GM21825 (cell line): ENCODE results near the gene MFSD12.

Experiments
- ATAC-seq: cut with Tn5 transposase; IDR thresholded peaks from one replicate; pipeline ENCODE4 v1.9.1; 2021; ENCODE audit warnings: mild to moderate bottlenecking, moderate library complexity; ENCODE audit not compliant: unreplicated experiment

Gene MFSD12

DNA sequence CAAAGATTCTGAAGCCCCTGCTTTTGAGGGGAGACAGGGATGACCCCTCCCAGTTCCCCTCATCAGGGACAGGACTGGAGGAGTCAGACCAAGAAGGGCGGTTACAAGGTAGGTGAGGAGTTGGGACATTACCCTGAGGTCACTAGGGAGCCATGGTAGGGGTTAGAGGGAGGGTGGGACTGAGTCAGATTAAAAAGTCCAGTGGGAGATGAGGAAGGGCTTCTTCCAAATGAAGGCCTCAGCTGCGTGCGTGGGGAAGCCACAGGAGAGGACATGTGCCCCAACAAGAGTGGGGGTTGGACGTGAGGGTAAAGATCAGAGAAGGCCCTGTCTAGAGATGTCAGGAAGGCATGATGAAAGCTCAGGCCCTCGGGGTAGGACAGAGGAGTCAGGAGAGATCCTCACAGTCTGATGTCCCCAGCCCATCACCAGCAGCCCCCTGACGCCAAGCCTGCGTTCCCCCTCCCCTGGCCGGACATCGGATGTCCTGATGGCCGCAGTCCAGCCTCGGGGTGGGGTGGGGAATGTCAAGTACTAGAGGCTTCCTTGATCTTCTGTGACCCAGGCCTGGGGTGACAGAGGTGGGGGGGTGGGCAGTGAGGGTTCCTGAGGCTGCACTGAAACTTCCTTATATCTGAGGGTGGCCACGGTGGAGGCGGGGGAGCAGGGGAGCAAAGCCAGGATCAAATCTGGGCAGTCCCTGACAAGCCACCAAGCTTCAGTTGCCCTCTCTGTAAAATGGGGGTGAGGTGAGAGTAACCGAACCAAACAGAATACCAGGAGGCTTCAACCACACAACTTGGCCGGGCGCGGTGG is 6.5 kb upstream of the MFSD12 start:
- no peak for ATAC-seq

DNA sequence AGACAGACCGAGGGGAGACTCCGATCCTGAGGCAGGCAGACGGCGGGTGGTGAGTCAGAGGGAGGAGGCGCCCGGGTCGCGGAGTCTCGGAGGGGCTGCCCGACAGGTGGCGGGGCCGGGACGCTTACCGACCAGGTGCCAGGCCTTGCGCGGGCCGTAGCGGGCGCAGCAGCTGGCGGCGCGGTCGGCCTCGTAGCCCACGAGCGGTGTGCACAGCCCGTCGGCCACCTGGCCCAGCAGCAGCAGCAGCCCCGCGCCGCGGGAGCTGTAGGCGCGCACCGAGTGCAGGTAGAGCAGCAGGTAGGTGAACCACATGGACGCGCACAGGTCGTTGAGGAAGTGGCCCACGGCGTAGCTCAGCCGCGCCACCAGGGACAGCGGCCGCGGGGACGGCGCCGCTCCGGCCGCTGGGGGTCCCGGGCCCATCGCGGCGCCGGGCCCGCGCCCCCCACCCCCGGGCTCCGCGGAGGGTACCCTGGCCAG is 367 bp downstream of the MFSD12 start:
- ATAC-seq = peak; percentile 21

DNA sequence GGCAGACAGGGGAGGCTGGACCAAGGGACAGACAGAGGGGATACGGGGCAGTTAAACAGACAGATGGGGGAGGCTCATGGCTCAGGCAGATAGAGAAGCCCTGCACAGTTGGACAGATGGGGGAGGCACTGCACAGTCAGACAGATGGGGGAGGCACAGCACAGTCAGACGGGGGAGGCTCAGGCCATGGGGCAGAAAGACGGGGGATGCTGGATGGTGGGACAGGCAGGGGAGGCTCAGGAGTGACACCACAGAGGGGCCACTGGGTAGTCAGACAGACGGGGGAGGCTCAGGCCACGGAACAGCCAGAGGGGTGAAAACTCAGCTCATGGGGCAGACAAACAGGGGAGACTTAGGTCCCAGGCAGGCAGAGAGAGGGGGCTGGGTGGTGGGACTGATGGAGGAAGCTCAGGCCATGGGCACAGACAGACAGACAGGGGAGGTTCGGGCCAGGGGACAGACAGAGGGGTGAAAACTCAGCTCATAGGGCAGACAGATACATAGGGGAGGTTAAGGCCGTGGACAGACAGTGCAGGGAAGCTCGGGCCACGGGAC is 886 bp downstream of the MFSD12 start:
- no peak for ATAC-seq

DNA sequence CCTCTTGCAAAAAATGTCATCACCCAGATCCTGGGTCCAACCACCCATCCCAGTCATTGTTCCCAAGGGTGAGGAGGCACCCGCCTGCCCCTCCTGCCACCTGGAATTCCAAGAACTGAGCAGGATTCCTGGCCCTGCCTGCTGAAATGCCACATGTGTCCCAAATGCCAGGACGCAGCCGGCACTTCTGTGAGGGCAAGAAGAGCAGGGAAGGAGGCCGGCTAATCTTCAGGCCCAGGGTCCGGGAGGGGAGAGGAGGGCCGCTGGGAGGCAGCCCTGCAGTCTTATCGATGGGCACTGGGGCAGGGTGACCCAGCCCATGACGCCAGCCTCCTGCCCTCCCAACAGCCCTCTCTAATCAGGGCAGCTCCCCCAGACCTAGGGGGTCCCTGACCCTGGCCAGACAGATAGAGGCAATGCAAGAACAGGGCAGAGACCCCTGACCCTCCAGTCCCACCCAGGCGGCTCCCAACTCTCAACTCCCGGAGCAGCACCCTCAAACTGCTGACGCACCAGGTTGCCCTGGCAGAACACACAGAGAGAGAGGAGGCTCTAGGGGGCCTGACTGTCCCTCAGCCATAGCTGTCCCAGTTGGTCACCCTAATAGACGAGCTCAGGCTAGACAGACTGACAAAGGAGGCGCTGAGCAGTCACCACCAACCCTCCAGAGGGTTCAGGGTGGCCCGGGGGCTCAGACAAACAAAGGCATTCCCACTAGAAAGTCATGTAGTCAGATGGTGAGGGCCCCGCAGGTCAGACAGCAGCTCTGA is 1.5 kb downstream of the MFSD12 start:
- no peak for ATAC-seq

DNA sequence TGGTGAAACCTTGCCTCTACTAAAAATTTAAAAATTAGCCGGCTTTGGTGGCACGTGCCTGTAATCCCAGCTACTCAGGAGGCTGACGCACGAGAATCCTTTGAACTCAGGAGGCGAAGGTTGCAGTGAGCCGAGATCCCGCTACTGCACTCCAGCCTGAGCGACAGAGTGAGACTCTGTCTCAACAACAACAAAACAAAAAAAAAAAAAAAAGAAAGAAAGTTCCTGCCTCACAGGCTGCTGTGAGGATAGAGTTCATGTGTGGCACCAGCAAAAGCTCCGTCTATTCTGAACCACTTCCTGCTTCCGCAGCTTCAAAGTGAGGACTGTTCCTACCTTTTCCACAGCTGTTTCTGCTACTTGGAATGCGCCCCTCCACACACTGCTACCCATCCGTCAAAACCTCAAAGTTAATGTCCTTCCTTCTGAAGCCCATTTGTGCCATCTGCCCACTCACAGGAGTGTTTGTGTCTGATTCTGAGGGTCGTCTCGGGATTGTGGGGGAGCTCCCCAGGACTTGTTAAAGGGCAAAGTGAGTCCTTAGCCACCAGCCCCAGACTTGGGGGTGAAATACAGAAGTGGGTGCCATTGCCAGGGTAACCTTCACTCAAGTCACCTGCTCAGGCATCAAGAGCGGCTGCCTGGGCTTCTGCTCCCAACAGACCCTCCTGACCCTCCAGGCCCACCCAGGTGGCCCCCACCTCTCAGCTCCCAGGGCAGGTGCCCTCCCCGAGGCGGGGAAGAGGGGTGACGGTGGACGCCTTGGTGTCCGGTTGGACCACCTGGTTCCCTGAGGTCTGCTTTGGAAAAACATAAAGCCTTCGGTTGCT is 2.9 kb downstream of the MFSD12 start:
- ATAC-seq = no peak

DNA sequence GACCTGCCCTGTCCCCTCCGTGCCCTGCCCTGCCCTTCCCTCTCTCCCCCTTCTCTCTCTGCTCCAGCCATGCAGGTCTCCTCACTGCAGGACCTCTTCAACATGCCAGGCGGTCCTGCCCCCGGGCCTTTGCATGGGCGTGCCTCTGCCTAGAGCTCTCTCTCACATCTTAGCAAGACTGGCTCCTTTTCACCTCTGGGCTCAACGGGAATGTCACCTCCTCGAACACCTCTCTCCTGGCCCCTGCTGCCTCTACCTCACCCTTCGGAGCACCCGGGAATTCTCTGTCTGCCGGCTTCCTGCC is 5.6 kb downstream of the MFSD12 start:
- no peak for ATAC-seq

DNA sequence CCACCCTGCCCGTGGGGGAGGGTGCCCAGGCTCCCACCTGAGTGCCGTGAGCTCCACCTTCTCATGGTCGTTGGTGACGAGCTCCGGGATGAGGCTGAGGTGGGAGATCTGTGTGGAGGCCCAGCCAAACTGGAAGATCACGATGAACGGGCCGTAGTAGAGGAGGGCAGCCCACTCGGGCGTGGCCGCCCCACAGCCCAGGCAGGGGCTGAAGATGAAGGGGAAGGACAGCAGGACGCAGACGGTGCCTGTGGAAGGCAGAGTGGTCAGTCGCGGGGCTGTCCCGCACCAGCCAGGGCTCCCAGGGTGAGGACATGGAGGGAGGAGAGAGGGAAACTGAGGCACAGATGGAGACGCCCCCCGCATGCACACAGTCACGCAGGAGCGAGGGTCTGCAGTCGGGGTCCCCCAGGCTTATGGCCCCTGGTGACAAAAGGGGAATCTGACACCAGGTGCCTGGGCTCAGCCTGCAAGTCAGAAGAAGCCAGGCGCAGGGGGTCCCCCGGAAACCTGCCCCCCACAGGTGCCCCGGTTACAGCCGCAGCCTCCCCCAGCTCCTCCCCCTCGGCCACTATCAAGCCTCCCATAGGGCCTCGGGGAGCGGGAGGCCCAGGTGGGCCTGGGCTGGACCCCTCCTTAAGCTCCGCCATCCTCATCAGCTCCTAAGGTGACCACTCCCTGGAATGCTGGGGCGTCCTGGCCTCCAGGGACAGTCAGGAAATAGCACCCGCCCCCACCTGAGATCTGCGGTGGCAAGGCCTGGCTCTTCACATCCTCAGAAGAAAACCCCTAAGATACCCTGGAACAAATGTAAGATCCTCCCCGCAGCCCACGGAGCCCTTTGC is 6.2 kb downstream of the MFSD12 start:
- no peak for ATAC-seq

DNA sequence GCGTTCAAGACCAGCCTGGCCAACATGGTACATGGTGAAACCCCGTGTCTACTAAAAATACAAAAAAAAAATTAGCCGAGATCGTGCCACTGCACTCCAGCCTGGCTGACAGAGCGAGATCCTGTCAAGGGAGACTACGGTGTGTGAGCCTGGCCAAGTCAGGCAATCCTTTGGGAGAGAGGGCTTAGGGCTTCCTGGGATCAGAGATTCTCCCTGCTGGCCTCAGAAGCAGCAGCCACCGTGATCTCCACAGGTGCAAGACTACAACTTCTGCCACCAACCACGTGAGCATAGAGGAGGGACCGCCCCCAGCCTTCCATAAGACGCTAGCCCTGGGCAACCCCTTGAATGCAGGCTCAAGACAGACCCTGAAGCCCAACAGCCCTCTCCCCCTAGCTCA is 7.6 kb downstream of the MFSD12 start:
- no peak for ATAC-seq

DNA sequence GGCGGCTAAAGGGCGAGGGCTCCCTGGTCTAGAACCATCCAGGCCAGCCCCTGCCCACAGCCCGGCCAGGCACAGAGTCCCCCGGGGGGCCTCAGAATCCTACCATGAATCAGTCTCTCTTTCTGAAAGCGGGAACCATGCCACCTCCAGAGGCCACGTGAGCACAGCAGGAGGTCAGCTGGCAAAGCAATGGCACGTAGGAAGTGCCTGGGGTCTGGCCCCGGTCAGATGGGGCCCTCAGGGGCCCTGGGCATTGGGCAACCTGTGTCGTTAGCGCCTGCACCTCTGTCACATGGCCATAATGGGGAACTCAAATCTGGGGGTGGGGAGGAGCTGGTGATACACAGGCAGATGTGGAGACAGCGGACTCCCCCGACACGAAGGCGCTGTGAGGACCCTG is 8.8 kb downstream of the MFSD12 start:
- no peak for ATAC-seq

DNA sequence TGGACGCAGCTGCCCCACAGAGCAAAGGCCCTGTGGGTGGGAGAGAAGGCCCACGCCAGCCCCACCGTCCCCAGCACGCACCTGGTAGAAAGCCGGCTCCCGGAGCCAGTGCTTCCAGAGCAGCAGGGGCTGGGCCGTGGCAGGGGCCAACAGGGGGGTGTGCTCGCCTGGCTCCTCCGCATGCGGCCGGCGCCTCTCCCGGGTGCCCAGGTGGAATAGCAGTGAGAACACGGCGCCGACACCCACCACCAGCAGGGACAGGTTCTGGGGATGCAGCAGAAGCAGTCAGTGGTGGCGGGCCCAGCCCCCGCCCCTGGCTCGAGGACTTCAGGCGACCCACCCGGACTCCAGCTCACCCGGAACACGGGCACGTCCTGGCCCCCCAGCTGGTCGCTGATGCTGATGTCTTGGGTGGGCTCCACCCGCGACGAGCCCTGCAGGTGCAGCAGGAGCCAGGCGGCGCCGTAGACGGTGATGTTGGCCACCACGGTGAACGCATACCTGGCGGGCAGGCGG is 9.6 kb downstream of the MFSD12 start:
- no peak for ATAC-seq

DNA sequence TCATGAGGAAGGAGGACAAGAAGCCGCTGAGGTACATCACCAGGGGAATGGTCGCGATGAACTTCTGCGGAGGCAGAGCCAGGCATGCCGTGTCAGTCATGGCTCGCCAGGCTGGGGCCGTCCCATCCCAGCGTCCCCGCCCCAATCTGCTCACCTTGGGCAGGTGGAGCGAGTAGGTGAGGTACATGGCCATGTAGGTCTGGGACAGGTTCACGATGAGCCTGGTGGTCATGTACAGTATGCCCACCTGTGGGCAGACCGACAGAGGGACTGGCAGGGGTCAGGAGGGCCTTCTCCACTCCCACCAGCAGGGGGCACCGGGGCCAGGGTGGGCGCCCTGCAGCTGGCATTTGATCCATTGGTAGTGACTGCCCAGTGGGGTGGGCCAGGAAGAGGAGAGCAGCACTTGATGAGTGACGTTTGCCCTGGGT is 10.1 kb downstream of the MFSD12 start:
- no peak for ATAC-seq

DNA sequence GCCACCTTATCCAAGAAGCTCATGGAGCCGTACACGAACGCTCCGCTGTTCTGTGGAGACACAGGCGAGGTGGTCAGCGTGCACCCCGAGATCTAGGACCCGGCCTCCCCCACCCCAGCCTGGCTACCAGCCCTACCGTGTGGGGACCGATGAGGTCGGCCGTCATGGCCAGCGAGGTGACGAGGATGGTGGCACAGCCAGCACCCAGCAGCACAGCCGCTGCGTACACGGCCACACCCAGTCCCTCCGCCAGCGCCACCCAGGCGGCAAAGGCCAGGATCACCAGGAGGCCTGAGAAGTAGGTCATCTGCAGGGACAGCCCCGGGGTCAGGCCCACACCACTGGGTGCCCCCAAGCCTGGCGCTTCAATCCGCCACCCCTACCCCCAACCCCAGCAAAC is 11.3 kb downstream of the MFSD12 start:
- ATAC-seq = no peak

DNA sequence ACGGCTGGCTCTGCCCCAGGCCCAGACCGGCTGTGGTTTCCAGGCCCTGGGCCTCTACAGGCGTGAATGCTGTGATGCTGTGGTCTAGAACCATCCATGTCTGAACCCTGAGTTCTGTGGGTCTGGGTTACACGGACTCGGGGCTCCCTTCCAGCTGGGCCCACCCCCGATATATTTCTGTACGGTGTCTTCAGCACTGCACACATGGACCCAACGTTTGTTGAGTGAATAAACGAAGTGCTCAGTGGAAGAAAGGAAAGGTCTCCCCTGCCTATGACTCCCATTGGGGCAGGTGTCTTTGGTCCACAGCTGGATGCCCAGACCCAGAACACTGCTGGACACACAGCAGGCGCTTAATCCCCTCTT is 11.7 kb downstream of the MFSD12 start:
- ATAC-seq = no peak

DNA sequence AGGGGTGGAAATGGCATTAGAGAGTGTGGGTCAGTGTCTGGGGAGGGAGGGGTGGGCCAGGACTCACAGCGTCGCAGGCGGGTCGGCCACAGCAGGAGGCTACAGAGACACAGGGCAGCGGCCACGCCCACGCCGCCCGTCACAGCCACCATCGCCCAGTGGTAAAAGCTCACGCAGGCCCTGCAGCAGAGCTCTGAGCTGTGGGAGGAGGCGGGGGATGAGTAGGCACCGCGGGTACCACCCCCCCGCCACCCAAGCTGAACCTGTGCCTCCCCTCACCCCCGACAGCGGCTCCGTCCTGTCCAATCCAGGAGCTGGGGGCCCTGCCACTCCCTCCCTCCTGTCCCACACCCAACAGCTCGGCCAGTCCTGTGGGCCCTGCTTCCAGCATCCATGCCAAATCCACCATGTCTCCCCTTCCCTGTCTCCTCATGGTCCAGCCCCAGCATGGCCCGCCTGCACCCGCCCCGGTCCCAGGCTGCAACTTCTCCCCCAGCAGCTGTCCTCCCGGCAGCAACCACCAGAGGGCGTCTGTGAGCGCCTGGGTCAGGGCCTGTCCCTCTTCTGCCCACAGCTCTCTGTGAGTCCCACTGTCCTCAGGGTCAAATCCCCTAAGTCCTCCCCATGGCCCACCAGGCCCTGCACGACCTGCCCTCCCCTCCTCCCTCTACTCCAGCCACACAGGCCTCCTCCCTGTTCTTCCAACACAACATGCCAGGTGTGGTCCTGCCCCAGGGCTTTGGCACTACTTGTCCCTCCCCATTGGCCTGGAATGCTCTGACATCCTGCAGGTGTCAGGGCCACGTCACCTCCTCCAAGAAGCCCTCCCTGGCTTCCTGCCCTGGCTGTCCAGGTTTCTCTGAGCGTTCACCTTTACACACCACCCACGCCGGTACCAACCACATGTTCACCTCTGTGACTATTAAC is 12.4 kb downstream of the MFSD12 start:
- ATAC-seq = no peak

DNA sequence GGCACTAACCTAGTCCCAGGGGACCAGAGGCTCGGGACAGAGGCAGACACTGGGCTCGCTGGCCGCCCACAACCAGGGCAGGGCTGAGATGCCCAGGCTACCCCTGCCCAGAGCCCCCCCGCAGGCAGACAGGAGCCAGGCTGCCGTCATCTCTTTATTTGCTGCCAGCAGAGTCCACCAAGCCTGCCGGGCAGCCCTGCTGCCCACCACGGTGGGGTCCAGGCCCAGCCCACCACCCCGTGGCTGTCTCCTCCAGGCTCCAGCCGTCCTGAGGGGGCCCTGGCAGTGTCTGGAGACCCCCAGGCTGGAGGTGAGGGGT is 13.4 kb downstream of the MFSD12 start:
- ATAC-seq = no peak

DNA sequence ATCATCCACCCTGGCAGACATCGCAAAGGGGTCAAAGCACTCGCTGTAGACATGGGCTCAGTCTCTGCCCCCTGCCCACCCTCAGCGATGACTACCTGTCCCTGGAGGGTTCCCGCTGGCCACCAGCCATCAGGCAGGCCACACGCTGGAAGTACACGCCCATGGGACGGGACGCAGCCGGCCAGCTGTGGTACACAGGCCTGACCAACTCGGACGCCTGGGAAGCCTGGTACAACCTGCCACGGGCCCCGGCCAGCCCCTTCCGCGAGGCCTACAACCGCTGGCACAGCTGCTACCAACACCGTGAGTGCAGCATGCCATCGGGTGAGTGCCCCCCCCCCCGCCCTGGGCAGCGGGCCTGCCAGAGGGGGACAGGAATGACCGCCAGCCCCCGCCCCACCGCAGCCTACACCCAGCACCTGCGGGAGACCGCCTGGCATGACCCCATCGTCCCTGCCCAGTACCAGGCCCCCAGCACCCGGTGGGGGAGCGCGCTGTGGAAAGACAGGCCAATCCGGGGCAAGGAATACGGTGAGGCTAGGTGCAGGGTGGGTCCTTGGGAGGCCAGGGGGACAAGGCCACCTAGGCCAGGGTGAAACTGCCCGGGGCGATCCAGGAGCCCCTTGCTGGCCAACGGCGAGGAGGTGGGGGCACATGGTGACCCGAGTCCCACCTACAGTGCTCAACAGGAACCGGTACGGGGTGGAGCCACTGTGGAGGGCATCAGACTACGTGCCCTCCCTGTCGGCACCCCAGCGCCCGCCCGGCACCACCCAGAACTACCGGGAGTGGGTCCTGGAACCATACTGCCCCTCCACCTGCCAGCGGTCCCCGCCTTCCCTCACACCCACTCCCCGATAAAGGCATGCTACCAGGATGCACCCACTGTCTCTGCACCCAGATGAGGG is 14.0 kb downstream of the MFSD12 start:
- ATAC-seq = no peak

DNA sequence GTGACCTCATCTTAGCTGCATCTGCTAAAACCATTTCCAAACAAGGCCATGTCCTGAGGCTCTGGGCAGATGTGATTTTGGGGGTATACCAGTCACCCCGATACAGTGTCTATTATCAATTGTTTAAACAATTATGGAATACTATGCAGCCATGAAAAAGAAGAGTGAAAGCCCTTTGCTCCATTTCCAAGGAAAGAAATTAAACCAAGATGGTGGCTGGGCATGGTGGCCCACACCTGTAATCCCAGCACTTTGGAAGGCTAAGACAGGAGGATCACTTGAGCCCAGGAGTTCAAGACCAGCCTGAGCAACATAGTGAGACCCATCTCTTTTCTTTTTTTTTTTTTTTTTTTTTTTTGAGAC is 17.6 kb downstream of the MFSD12 start:
- no peak for ATAC-seq
